Globus pallidus (tissue), 1 donor: ENCODE data around the gene OSBPL5.
"Not testable (repeated sequence)": the region's sequence is repeated elsewhere in the genome, so short reads cannot be mapped to it uniquely, and the experiment has no call there.

Source experiments
- DNase-seq: peaks from one replicate; pipeline ENCODE4 v3.0.0-alpha.2; 2015; ENCODE audit warnings: low spot score

OSBPL5 gene

GRCh38 chr11:3181725-3182461 is 16.8 kb upstream of the OSBPL5 start:
- DNase-seq = no peak

- DNase-seq = no peak
Measured at GRCh38 chr11:3180869-3181268, 15.8 kb upstream of the OSBPL5 start.

- DNase-seq = no peak
Measured at GRCh38 chr11:3178349-3178748, 13.2 kb upstream of the OSBPL5 start.

GRCh38 chr11:3177931-3178330 is 12.8 kb upstream of the OSBPL5 start:
- DNase-seq = no peak

- no peak for DNase-seq
Measured at GRCh38 chr11:3176487-3176886, 11.4 kb upstream of the OSBPL5 start.

- DNase-seq = no peak
Measured at GRCh38 chr11:3175194-3175593, 10.1 kb upstream of the OSBPL5 start.

GRCh38 chr11:3174387-3174786 is 9.3 kb upstream of the OSBPL5 start:
- DNase-seq = no peak

- DNase-seq = no peak
Measured at GRCh38 chr11:3173795-3174194, 8.7 kb upstream of the OSBPL5 start.

GRCh38 chr11:3171931-3172560 is 6.9 kb upstream of the OSBPL5 start:
- DNase-seq = no peak

- DNase-seq = no peak
Measured at GRCh38 chr11:3170756-3171650, 5.9 kb upstream of the OSBPL5 start.

GRCh38 chr11:3170044-3170755 is 5.1 kb upstream of the OSBPL5 start:
- DNase-seq = no peak

- DNase-seq = peak; percentile 17
Measured at GRCh38 chr11:3169255-3170043, 4.3 kb upstream of the OSBPL5 start.

GRCh38 chr11:3168742-3169254 is 3.7 kb upstream of the OSBPL5 start:
- not testable (repeated sequence) for DNase-seq

GRCh38 chr11:3167143-3168119 is 2.3 kb upstream of the OSBPL5 start:
- no peak for DNase-seq

GRCh38 chr11:3166268-3167142 is 1.4 kb upstream of the OSBPL5 start:
- no peak for DNase-seq

- DNase-seq = no peak
Measured at GRCh38 chr11:3165916-3166267, 782 bp upstream of the OSBPL5 start.

- DNase-seq = peak; percentile 11
Measured at GRCh38 chr11:3164552-3165151, 458 bp downstream of the OSBPL5 start.

- no peak for DNase-seq
Measured at GRCh38 chr11:3164138-3164551, 965 bp downstream of the OSBPL5 start.
